Hematopoietic multipotent progenitor cell treated with erythropoietin and hydrocortisone succinate and interleukin-3 and kit ligand, for 6 days (in vitro differentiated cells): ENCODE results near the gene CCDC38.

Source experiments
- DNase-seq: peaks from one replicate; pipeline ENCODE4 v3.0.0-alpha.2; 2015

Gene CCDC38

GRCh38 chr12:95830335-95831089 lies 111.9 kb downstream of the CCDC38 start:
- no peak for DNase-seq

GRCh38 chr12:95829395-95829794 lies 113.0 kb downstream of the CCDC38 start:
- DNase-seq = no peak

DNA sequence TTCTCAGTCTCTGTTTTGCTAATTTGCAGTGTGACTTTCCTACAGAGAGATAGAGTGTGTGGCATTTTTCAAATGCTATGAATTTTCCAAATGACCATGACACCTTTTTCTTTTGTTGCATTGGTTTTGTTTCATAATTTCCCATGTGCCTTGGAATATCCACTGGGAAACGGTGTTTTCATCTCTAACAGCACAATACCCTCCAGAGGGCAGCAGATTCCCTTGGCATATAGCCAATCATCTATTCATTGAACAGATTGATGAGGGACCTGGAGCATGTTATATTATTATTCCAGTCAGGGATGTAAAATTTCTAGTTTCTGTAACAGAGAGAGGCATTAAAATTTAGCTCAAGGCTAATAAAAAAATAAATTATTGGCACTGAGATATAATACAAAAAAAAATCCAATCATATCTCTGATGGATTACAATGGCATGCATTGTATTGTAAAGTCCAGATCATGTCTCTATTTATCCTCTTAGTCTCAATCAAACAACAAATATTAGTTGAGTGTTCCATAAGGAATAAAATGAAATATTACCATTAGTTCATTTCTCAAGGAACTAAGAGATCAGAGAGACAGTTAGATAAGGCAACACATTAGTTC lies 122.2 kb downstream of the CCDC38 start:
- DNase-seq = peak; percentile 62
